Daoy (cell line): Measurements from ENCODE around the gene SOCS1. TPM values are rescaled to one million over a fixed set of nuclear protein-coding genes. Genes with fewer than 3 reads are reported as not detected.
"Not testable (repeated sequence)": the region's sequence is repeated elsewhere in the genome, so short reads cannot be mapped to it uniquely, and the experiment has no call there.

Experiments
- DNase-seq: peaks from one replicate; pipeline ENCODE4 v3.0.0-alpha.2; 2015; ENCODE audit warnings: low read depth
- total RNA-seq: library from RNA; depleted of rRNA; stranded (reverse); fragments of >200 nt; shearing (Covaris generic); gene quantifications from 2 replicates; pipeline ENCODE4 v1.2.3, GENCODE V29; 2014; rRNA removed

The SOCS1 gene, protein sequence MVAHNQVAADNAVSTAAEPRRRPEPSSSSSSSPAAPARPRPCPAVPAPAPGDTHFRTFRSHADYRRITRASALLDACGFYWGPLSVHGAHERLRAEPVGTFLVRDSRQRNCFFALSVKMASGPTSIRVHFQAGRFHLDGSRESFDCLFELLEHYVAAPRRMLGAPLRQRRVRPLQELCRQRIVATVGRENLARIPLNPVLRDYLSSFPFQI
- total RNA-seq, result 1.7 and 2.1 TPM in 2 replicates

DNA sequence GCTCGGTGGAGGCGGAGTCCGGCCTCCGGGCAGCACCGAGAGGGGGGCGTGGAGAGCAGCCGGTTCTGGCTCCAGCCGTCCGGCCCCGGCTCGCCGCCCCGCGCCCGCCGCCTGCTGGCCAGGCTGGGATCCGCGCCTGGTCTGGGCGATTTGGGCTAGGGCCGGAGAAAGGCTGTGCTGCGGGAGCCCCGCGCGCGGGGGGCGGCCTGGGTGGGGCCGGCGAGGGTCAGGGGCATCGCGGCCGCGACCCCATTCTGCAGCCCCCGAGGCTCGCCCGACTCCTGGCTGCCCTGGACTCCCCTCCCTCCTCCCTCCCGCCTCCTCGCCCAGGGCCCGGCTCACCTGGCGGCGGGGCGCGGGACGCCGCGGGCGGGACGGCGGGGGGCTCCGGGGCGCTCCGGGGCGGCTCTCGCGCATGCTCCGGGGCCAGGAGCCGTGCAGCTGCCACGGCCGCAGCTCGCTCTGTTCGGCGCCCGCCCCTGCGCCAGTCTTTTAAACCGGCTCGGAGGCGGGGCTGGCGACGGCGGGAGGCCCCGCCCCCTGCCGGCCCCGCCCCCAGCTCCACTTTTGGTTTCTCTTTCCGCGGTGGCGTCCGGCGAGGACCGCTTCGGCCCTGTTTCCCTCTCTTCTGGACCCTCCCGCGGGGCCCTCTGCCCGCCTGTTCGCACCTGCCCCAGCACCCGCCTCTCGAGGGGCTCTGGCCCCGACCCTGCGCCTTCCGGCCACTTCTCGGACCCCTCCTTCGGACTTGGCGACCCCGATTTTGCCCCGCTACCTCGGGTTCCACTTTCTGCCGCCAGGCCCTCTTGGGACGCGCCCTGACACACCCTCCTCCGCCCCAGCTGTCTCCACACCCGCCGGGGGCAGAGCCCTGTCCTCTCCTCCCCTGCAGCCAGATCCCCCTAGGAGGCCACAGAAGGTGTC, at the start of gene SOCS1:
Gene SOCS1, minus strand, starts transcription at position 468 of the 924 bp plus-strand sequence. CDS start 726 bp downstream, outside the sequence.
- peak; percentile 88 for DNase-seq

DNA sequence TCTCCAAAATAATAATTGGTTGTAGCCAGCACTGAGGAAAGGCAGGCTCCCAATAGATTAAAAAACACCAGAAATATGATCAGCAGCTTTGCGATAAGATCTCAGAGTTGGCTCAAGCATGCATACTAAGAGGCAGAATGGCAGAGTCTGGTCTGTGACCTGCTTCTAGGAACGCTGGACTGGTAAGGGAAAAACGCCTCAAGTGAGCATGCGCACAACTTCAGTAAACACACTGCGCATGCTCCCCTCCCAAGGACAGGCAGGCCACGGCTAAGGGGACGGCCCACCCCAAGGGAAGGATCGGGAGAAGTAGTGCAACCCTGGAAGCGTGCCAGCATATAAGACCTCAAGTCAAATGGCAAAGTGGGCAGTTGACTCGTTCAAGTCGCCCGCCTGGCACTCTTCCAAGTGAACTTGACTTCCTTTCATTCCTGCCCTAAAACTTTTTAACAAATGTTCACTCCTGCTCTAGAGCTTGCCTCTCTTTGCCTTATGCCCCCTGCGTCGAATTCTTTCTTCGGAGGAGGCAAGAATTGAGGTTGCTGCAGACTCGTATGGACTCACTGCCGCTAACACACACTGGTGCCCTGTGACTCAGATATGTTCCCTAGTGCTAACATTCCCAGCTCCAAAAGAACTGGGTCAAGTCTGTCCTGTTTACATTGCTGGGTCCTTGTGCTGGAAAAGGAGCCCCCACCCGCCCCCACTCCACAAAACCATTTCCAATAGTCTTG, 47.6 kb upstream of the SOCS1 start:
- DNase-seq, result peak; percentile 33

DNA sequence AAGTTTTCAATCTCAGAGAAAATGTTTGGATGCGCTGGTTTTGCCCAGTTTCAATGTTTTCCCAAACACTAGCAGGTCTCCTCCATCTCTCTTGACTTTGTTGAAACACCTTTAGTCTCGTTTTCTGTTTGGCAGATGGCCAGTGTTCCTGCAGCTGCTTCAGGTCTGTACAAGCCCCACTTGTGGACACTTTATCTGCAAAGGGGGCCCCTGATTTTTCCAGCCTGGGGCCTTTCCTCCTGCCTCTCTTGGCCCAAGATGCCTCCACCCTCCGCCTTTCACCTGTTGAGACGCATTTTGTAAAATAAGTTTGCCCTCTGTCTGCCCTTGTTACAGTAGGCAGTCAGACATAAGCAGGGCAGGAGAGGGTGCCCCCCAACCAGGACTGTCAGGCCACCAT, 47.0 kb upstream of the SOCS1 start:
- no peak for DNase-seq

DNA sequence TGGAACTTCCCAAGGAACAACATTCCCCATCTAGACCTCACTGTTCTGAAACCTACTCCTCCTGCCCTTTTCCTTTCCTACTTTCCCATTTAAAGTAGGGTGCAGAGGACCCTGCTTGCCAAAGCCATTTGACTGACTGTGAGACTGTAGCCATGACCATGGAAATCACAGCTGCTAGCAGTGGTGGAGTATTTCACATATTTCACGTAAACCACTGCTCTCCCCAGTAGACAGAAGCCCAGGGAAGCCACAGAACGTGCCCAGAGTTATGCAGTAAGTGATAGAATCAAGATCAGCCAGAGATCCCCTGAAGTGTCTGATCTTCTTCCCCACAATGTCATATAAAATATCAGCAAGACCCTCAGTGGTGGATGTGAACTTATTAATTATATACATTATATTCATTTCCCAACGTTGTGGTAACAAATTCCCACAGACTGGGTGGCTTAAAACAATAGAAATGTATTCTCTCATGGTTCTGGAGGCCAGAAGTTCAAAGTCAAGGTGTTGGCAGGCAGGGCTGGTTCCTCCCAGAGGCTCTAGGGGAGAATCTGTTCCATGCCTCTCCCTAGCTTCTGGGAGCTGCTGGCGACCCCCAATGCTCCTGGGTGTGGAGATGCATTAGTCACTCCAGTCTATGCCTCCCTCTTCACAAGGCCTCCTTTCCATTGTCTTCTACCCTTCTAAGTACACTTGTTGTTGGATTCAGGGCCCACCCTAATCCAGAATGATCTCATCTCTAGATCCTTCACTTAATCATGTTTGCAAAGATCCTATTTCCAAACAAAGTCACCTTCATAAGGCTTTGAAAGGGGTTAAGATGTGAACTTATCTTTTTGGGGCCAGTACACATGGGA, 45.9 kb upstream of the SOCS1 start:
- DNase-seq, result no peak

DNA sequence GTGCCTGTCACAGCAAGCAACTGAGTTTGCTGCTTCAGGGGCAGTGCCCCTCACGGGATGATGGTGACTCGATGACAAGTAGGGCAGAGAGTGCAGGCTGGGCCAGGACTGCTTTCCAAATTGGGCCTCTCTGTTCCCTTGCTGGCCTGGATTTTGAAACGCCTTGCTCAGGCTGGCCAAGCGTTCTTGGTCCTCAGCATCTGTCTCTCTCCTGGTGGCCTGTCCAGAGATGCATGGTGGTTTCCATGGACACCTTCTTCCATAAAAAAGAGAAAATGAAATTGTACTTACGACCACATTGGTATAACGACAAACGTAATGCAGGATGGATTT, 44.5 kb upstream of the SOCS1 start:
- no peak for DNase-seq

DNA sequence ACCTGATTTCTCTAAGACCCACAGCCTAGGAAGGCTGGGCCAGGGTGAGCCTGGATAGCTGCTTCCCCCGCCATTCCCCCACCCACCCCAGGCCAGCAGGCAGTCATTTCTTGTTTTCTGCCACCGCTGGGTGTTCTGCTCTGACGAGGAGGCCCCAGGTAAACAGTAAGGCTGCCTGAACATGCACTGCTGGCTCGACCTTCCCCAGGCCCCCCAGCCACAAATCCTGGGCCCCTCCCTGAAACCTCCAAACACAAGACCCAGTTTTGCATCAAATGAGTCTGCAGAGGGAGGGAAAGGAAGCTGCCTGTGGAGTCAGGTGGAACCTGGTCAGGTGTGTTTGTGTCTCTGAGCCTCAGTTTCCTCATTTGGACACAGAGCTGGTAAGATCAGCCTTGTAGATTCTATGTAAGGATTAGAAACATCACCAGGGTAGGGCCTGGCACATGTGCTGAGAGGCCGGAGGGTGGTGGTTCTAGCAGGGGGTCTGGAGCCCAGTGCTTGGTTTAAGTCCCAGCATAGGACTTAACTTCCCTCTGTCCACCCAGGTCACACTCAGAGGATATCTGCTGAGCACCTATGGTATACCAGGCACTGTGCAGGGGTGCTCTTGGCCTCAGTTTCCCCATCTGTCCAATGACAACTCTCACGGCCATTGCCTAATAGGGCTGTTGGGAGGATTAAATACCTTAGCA, 44.0 kb upstream of the SOCS1 start:
- no peak for DNase-seq

DNA sequence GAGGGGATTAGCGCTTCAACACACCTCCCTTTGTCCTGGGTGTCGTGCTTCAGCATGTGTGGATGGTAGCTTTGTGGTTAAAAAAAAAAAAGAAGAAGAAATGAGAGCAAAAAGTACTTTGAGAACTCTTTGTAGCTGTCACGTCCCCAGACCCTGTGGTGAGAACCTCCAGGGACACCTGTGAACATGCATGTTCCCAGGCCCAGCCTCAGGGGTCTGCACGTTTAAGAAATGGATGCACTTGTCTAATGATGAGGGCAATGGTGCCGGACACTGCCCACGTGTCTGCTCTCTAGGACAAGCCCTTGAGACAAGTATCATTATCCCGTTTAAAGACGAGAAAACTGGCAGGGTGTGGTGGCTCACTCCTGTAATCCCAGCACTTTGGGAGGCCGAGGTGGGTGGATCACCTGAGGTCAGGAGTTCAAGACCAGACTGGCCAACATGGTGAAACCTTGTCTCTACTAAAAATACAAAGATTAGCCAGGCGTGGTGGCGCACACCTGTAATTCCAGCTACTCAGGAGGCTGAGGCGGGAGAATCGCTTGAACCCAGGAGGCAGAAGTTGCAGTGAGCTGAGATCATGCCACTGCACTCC, 43.0 kb upstream of the SOCS1 start:
- not testable (repeated sequence) for DNase-seq

DNA sequence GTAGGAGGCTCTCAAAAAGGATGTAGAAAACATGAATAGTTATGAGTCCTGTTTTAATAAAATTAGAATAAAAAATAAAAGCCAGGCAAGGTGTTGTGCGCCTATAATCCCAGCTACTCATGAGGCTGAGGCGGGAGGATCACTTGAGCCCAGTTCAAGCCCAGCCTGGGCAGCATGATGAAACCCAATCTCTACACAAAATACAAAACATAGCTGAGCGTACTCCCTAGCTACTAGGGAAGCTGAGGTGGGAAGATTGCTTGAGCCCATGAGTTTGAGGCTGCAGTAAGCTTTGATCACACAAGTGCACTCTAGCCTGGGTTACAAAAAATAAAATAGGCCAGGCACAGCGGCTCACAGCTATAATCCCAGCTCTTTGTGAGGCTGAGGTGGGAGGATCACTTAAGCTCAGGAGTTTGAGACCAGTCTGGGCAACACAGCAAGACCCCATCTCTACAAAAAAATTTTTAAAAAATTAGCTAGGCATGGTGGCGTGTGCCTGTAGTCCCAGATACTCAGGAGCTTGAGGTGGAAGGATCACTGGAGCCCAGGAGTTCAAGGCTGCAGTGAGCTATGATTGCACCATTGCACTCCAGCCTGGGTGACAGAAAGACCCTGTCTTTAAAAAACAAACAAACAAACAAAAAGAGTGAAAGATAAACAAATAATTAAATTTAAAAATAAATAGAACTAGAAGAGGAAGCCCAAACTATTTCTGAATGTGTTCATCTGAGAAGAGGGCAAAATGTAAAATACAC, 42.3 kb upstream of the SOCS1 start:
- DNase-seq, result no peak

DNA sequence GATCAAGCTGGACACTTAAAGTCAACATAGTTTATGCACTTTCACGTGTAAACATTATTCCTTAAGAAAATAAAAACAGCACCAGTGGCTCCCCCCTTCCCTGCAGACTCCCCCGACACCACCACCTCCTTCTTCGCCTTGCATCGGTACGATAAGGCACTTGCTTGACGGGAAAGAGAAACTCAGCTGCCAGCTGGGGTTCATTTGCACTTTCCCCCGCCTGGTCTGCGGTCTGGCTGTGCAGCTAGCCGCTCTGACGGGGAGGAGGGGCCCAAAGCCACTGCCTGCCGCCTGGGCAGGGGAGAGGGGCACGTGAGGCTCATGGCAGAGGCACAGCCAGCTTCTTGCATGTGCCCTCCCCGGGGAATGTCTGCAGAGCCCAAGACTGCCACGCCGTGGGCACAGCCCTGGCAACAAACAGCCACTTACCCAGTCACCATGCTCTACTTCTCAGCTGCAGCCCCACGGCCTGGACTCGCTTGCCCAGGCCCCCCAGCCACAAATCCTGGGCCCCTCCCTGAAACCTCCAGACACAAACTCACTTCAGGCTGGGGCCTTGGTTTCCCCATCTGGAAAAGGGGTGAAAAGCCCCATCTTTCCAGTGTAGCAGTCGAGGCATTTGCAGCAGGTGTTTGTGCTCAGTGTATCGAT, 41.6 kb upstream of the SOCS1 start:
- DNase-seq, result peak; percentile 66

DNA sequence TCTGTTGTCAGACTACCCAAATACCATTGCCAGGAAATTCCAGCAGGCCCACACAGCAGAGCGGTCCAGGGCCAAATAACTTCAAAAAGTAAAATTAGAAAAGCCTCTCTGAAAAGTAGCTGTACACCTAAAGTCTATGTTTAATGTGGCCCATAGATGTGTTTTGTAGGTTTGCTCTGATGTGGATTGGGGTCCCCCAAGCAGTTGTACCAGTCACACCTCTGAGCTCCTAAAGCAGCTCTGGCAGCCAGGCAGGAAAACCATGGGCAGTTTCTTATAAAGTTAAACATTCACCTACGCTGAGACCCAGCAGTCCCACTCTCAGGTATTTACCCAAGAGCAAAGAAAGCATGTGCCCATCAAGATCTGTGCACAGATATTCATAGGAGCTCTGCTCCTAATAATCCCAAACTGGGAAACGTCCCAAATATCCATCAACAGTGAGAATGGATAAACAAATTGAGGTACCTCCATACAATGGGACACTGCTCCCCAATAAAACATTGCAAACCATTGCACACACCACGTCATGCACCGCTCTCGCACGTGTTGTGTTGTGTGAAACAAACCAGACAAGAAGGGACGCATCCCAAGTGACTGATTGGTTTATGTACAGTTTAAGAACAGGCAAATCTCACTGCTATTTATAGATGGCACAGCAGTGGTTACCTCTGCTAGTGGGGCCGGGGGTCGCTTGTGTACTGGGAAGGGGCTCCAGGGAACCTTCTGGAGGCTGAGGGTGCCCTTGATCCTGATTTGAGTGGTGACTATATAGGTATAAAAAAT, 40.9 kb upstream of the SOCS1 start:
- no peak for DNase-seq

DNA sequence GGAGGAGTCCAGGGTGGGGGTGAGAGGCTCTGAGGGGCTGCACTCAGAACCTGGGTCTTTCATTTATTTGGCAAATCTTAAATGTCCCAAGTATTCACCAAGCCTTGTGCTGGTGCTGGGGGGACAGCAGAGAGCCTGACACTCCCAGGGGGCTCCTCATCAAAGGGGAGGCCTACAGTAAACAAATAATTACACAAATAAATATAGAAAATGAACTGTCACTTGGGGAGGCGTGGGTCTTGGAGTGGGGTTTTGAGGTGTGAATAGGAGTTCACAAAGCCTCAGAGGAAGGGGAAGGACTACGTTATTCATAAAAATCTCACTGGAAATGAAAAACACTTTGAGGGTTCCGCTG, 40.3 kb upstream of the SOCS1 start:
- no peak for DNase-seq

DNA sequence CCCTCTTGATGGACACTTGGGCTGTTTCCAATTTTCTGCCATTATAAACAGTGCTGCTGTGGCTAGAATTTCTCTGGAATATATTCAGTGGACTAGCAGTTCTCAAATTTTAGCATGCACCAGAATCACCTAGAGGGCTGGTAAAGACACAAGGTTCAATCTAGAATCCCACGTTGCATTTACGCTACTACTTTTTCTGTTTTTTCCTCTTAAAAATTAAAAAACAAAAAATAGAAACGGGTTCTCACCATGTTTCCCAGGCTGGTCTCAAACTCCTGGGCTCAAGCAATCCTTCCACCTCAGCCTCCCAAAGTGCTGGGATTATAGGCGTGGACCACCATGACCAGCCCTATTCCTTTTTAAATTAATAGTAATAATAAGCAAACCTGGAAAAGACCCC, 39.7 kb upstream of the SOCS1 start:
- DNase-seq, result no peak

DNA sequence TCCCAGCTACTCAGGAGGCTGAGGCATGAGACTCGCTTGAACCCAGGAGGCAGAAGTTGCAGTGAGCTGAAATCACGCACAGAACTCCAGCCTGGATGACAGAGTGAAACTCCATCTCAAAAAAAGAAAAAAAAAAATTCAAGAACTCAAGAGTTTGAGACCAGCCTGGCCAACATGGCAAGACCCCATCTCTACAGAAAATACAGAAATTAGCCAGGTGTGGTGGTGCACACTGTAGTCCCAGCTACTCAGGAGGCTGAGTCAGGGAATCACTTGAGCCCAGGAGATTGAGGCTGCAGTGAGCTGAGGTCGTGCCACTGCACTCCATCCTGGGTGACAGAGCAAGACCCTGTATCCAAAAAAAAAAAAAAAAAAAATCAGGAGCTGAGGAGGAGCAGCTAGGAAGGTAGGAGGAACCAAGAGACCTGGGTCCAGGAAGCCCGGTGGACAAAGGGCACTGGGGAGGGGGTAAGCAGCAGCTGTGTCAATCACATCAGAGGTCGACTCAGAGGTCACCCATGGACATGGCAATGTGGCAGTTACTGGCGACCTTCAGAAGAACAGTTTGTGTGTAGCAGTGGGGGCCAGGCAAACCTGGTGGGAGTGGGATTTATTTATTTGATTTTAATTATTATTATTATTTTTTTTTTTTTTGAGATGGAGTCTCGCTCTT, 36.2 kb upstream of the SOCS1 start:
- no peak for DNase-seq

DNA sequence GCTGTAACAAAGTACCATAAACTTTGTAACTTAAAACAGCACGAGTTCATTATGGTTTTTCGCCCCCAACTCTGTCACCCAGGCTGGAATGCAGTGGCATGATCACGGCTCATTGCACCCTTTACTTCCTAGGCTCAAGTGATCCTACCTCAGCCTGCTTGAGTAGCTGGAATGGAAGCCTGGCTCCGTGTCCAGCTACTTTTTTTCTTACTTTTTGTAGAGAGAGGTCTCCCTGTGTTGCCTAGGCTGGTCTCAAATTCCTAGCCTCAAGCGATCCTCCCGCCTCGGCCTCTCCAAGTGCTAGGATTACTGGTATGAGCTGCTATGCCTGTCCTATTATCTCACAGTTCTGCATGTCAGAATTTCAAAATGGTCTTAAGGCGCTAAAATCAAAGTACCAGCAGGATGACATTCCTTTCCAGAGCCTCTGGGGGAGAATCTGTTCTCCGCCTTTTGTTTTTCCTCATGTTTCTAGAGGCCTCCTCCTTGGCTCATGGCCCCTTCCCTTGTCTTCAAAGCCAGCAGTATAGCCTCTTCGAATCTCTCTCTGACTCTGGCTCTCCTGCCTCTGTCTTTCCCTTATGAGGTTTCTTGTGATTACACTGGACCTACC, 35.2 kb upstream of the SOCS1 start:
- DNase-seq, result no peak

DNA sequence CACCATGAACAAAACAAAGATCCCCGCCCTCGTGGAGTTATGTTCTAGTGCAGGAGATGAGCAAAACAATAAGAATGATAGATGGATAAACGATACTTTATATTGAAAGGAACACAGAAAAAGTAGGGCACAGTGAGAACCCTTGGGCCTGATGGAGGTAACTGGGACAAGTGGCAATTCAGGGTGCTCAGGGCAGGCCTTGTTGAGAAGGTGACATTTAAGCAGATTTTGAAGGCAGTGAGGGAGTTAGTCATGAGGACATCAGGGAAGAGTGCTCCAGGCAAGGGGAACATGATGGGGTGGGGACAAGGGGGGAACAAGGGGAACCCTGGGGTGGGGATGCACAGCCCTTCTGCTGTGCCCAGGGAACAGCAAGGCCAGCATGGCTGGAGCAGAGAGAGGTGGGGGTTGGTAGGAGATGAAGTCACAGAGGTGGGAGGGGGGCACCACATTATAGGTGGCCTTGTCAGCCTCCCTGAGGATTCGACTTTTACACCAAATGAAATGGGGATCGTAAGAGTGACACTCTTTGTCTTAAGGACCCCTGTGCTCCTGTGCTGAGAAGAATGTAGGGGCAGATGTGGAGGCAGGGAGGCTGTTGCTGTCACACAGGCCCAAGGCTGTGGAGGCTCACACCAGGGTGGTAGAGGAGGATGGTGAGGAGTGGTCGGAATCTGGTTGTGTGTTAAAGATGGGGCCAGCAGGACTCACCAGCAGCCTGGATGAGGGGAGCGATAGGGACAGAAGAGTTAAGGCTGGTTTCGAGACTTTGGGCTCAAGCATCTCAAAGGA, 34.3 kb upstream of the SOCS1 start:
- no peak for DNase-seq

DNA sequence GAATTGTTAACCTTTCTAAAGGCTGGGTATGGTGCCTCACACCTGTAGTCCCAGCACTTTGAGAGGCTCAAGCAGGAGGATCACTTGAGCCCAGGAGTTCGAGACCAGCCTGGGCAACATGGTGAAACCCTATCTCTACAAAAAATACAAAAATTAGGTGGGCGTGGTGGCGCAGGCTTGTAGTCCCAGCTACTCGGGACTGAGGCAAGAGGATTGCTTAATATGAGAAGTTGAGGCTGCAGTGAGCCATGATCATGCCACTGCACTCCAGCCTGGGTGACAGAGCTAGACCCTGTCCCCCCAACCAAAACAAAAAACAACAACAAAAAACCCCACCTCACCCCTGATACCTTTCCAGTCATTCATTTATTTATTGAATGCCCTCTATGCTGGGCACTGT, 33.7 kb upstream of the SOCS1 start:
- not testable (repeated sequence) for DNase-seq

DNA sequence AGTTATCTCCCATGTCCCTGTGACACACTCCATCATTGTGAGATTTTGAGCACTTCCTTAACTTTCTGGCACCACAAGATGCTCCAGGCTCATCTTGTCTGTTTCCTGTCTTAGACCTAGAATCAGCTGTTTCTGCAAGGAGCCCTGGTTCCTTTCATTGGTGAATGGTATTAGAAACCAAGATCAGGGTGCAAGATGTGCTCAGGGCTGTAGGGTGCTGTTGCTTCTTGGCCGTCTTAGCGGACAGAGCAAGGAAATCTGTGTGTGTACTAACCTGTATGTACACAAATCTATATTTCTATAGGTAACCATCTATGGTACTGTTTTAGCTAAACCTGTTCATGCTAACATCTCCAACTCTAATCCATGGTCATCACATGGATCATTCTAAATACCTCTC, 33.2 kb upstream of the SOCS1 start:
- no peak for DNase-seq
